Mononuclear cell (primary cell): ENCODE measurements around the gene CORO2A. TPM values are rescaled to one million over a fixed set of nuclear protein-coding genes. Genes with fewer than 3 reads are reported as not detected.

Source experiments
- H3K27me3 ChIP-seq: 2 replicates; pipeline ENCODE4 v1.6.0; 2011; ENCODE audit warnings: low read length, control low read depth; ENCODE audit not compliant: insufficient read depth
- H3K4me1 ChIP-seq: 2 replicates; pipeline ENCODE4 v1.5.1; 2011; ENCODE audit warnings: mild to moderate bottlenecking, low read length, control low read depth; ENCODE audit not compliant: insufficient read depth
- H3K4me3 ChIP-seq: 2 replicates; pipeline ENCODE4 v1.5.1; 2011; ENCODE audit warnings: mild to moderate bottlenecking, low read length, moderate library complexity
- H3K9me3 ChIP-seq: 2 replicates; pipeline ENCODE4 v1.5.1; 2011; ENCODE audit warnings: low read depth, mild to moderate bottlenecking, control low read depth, low read length
- total RNA-seq: library from RNA; depleted of rRNA; stranded (reverse); fragments of >200 nt; gene quantifications from one replicate; pipeline ENCODE4 v1.2.3, GENCODE V29; 2012

Gene CORO2A
- total RNA-seq, 1 donor = 4.6 TPM

- H3K4me1 ChIP-seq = peaks cover 13% of the 10 kb centered on the region
- H3K4me3 ChIP-seq = no peak overlapping the region
- H3K27me3 ChIP-seq = no peaks in the 10 kb centered on the region
- no peaks in the 10 kb centered on the region for H3K9me3 ChIP-seq
These were observed 34.5 kb upstream of the CORO2A start for GRCh38 chr9:98226957-98227356.

DNA sequence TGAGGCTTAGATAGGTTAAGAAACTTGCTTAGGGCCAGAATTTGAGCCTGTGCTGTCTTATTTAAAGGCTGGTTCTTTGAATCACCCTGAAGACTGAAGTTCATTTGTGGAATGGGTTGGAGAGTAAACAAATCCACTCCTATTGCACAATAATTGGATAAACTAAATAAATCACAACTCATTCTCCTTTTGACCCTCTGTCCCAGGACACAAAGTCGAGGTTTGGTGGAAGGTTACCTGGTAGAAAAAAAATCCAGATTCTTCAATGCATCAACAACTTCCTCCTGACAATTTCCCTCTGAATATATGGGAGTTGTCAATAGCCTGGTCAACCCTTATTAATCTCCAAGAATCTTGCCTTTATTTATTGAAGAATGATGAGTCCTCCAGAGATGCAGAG is 34.1 kb upstream of the CORO2A start:
- Histone ChIP-seq H3K4me3 (no peak overlapping the region), H3K4me1 (peaks cover 13% of the 10 kb centered on the region), H3K27me3 (no peaks in the 10 kb centered on the region), H3K9me3 (no peaks in the 10 kb centered on the region)

GRCh38 chr9:98225015-98225442 is 32.6 kb upstream of the CORO2A start:
- no peak overlapping the region for H3K4me3 ChIP-seq

DNA sequence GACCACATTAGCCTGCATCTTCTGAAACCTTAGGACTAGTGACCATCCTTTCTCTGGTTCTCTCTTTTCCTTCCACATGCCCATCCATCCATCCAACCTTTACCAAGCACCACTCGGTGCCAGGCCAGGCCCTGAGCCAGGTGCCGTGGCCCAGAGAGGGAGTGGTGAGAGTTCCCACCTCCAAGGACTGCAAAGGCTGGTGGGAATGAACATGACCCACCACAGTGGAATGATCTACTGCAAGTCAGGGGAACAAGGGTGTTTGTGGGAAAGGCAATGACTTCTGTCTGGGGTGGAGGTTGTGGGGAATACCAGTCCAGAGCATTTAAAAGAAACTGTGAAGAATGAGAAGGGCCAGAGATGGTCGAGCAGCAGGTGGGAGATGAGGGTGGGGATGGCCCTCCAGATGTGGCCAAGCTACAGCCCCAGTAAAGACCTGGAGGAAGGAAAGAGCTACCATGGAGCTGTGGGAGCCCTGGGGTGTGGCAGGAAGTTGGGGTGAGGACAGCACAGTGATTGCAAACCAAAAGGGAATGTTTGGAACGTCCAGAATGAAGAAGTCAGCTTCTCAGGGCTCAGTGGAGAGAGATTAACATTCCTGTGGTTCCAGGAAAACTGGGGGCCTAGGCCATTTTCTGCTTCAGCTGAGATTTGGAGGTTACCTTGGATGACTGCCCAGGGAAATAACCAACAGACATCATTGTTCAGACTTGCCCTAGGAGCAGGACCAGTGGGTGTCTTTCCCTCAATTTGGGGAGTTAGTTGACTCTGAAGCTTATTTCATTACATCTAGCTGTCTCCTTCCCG is 30.7 kb upstream of the CORO2A start:
- Histone ChIP-seq H3K4me1 (peaks cover 6% of the 10 kb centered on the region), H3K9me3 (no peaks in the 10 kb centered on the region), H3K27me3 (no peaks in the 10 kb centered on the region), H3K4me3 (no peak overlapping the region)

More at GRCh38 chr9:98225015-98225442, 32.6 kb upstream of the CORO2A start:
- Histone ChIP-seq H3K4me1 (peaks cover 13% of the 10 kb centered on the region), H3K27me3 (no peaks in the 10 kb centered on the region), H3K9me3 (no peaks in the 10 kb centered on the region)

DNA sequence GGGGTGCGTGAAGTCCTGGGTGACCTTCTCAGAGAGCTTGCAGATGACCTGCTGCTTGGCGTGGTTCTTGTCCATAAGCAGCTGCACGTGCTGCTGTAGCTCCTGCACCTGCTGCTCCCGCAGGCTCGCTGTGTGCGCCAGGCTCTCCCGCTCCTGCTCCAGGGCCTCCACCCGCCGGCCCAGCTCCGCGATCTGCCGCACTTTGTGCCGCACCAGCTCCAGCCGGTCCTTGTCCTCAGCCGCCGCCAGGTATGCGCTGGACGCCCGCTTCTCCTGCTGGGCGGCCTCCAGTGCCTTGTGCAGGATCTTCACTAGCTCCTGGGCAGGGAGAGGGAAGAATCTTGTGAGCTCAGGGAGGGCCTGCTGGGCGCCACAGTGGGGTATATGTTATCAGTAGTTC is 28.5 kb upstream of the CORO2A start:
- H3K27me3 ChIP-seq = no peaks in the 10 kb centered on the region
- no peaks in the 10 kb centered on the region for H3K9me3 ChIP-seq
- no peak overlapping the region for H3K4me3 ChIP-seq
- H3K4me1 ChIP-seq = peaks cover 6% of the 10 kb centered on the region

DNA sequence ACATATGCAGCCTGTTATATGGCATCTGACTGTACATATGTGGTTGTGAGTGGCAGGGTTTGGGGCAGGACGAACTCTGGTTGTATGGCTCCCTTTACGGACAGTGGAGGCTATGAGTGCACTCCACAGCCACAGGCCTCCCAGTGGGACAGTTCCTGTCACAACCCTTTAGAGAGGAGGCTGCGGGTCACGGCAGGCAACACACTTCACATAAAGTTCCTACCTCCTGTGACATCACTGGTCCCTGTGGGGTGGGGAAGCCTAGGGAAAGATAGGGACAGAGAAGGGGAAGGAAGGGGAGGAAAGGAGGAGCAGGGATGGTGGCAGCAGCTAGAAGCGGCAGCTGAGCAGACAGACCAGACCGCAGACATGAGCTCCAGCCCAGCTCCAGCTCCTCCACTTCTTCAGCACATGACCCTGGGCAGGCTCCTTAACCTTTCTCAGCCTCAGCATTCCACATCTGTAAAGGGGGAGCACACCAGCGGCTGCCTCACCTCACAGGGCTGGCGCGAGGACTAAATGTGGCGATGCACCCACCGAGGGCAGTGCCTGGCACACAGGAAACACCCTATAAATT is 27.4 kb upstream of the CORO2A start:
- no peak overlapping the region for H3K4me3 ChIP-seq
- no peaks in the 10 kb centered on the region for H3K27me3 ChIP-seq
- no peaks in the 10 kb centered on the region for H3K9me3 ChIP-seq
- peaks cover 6% of the 10 kb centered on the region for H3K4me1 ChIP-seq

DNA sequence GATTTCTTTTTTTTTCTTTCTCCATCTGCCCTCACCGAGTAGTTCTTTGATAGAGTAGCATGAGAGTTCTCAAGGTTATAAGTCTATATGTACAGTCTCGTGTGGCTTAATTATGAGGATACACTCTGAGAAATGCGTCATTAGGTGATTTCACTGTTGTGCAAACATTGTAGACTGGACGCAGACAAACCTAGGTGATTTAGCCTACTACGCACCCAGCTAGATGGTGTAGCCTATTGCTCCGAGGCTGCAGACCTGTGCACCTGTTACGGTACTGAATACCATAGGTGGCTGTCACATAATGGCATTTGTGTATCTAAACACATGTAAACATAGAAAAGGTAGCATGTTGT is 26.9 kb upstream of the CORO2A start:
- Histone ChIP-seq H3K9me3 (no peaks in the 10 kb centered on the region), H3K27me3 (no peaks in the 10 kb centered on the region), H3K4me1 (peaks cover 6% of the 10 kb centered on the region), H3K4me3 (no peak overlapping the region)

DNA sequence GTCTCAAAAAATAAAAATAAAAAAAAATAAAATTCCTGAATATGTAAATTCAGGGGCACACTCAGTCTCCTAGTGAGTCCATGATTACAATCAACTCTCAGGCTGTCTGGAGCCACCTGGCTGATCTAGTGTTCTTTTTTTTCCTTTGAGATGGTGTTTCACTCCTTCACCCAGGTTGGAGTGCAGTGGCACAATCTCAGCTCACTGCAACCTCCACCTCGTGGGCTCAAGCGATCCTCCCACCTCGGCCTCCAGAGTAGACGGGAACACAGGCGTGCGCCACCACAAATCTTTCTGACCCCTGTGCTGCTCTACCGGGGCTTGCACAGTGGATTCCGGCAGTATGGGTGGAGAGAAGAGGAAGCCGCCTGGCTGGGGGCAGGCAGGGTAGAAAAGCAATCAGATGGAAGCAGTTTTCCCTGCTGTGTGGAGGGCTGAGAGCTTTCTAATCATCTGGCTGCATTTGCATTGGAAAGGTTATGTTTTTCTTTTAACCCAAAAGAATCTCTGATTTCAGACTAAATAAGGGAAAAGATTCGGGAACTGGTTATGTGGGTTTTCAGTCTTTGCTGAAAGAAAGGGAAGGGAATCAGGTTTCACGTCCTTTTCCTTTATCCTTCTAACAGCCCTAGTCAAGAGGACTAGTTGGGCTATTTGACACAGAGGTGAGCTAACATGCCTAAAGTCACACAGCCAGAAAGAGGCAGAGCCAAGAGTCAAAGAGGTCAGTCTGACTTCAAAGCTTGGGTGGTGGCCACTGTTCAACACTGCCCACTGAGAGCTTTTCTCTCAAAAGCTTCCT is 26.3 kb upstream of the CORO2A start:
- peaks cover 6% of the 10 kb centered on the region for H3K4me1 ChIP-seq
- H3K4me3 ChIP-seq = no peak overlapping the region
- H3K9me3 ChIP-seq = no peaks in the 10 kb centered on the region
- H3K27me3 ChIP-seq = no peaks in the 10 kb centered on the region

GRCh38 chr9:98217255-98217654 is 24.8 kb upstream of the CORO2A start:
- Histone ChIP-seq H3K4me1 (no peaks in the 10 kb centered on the region), H3K27me3 (no peaks in the 10 kb centered on the region), H3K9me3 (no peaks in the 10 kb centered on the region), H3K4me3 (no peak overlapping the region)

- H3K27me3 ChIP-seq = no peaks in the 10 kb centered on the region
- no peaks in the 10 kb centered on the region for H3K4me1 ChIP-seq
- H3K9me3 ChIP-seq = no peaks in the 10 kb centered on the region
- H3K4me3 ChIP-seq = no peak overlapping the region
These were observed 24.0 kb upstream of the CORO2A start for GRCh38 chr9:98216391-98216790.

DNA sequence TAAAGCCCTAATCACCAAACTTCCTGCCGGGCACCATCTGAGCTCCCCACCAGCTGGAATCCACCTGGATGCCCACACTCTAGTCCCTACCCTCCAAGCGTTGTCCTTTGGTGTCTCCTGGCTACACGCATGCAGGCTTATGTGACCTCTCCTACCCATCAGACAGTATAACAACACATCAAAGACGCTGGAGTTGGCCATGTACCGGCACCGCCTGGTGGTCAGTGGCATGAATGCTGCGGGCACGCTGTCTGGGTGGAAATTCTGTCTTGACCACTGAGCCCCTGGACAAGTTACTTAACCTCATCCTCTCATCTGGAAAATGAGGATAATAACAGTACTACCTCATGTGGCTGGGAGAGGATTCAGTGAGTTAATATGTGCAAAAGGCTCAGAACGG is 23.4 kb upstream of the CORO2A start:
- no peaks in the 10 kb centered on the region for H3K4me1 ChIP-seq
- H3K4me3 ChIP-seq = no peak overlapping the region
- no peaks in the 10 kb centered on the region for H3K27me3 ChIP-seq
- H3K9me3 ChIP-seq = no peaks in the 10 kb centered on the region

DNA sequence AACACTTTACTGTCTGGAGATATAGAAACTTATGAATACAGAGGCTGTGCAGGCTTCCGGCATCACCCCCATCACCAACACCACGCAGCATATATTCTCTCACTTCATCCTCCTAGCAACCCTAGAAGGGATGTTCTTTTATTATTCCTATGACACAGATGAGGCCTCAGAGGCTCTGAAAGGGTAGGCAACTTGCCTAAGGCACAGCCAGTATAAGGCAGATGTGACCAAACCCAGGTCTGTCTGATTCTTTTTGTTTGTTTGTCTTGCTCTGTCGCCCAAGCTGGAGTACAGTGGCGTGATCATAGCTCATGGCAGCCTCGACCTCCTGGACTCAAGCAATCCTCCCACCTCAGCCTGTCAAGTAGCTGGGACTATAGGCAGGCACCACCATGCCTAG is 22.8 kb upstream of the CORO2A start:
- Histone ChIP-seq H3K4me3 (no peak overlapping the region), H3K9me3 (no peaks in the 10 kb centered on the region), H3K27me3 (no peaks in the 10 kb centered on the region), H3K4me1 (no peaks in the 10 kb centered on the region)

DNA sequence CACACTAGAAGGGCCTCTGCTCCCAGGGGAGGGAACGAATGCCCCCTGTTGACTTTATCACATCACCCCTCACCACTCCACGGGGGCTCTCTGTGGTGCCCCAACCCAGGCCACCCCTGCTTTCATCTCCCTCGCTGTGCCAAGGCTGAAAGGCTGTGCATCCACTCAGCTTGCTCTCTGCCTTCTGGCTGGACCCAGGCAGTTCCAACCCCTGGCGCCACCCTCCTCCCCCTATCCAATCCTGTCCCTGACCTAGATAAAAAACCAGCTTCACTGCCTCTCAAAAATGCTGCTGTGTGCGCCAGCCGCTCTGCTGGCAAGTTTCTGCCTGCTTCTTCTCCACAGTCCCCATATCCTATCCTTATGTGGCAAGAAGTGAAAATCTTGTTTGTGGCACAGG is 22.4 kb upstream of the CORO2A start:
- Histone ChIP-seq H3K4me3 (no peak overlapping the region), H3K4me1 (no peaks in the 10 kb centered on the region), H3K27me3 (no peaks in the 10 kb centered on the region), H3K9me3 (no peaks in the 10 kb centered on the region)

DNA sequence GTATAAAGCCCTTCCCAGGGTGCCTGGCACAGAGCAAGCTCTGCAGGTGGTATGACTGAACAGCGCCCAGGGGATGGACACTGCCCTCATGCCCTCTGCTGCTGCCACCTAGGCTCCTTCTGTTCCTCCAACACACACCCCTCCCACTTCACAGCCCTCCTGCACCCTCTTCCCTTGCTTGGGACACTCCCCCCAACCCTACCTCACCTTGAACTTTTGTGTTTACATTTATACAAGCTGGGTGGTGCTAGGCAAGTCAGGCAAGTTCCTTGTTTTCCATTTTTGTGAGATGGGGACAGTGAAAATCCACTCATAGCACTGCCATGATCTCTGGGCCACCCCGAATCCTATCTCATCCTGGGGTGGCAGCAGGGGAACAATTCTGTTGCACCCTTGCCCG is 18.8 kb upstream of the CORO2A start:
- Histone ChIP-seq H3K27me3 (no peaks in the 10 kb centered on the region), H3K4me3 (no peak overlapping the region), H3K4me1 (no peaks in the 10 kb centered on the region), H3K9me3 (no peaks in the 10 kb centered on the region)

GRCh38 chr9:98210435-98210834 is 18.0 kb upstream of the CORO2A start:
- H3K9me3 ChIP-seq = no peaks in the 10 kb centered on the region
- no peak overlapping the region for H3K4me3 ChIP-seq
- peaks cover 3% of the 10 kb centered on the region for H3K4me1 ChIP-seq
- H3K27me3 ChIP-seq = no peaks in the 10 kb centered on the region
